Endothelial cell of umbilical vein (primary cell): ENCODE data around the gene DTWD2. TPM values are rescaled to one million over a fixed set of nuclear protein-coding genes. Genes with fewer than 3 reads are reported as not detected.

Experiments used
- BruUV-seq: library from RNA; stranded (reverse); fragments of 400-500 nt; replicated peaks from 2 replicates; lab custom pipeline; 2021; lab: Mats Ljungman, UMichigan
- CTCF ChIA-PET: fragments of 300-600, 350-600 bp; sonication (Branson Sonifier 250); formaldehyde crosslinking; loops from one replicate; lab custom pipeline; 2021; ENCODE audit warnings: antibody characterized with exemption, inconsistent platforms; lab: Charles Lee
- POLR2A ChIA-PET: fragments of 300-600, 350-600 bp; sonication (Branson Sonifier 250); formaldehyde crosslinking; loops from one replicate; lab custom pipeline; 2021; ENCODE audit warnings: antibody characterized with exemption, inconsistent platforms; lab: Charles Lee
- DNase-seq: peaks from one replicate; pipeline ENCODE4 v3.0.0-alpha.2; 2011; ENCODE audit warnings: low read depth, low spot score
- FAIRE-seq: peaks from 2 replicates; lab custom pipeline; 2011; peaks lifted over from hg19 to GRCh38; lab: Jason Lieb, UNC
- H2AFZ ChIP-seq: 2 replicates; pipeline ENCODE4 v1.6.0; 2012; ENCODE audit warnings: low read depth, low read length, control low read depth, inconsistent platforms
- H3K27ac ChIP-seq: 2 replicates; pipeline ENCODE4 v1.5.1; 2011; ENCODE audit warnings: low read depth, mild to moderate bottlenecking, control low read depth, low read length, moderate library complexity; ENCODE audit not compliant: insufficient read depth
- H3K27me3 ChIP-seq, 2 experiments: 2 replicates each; pipeline versions ENCODE4 v1.6.0 to v1.6.1; 2011; ENCODE audit warnings: low read length in 2 of 2, mixed read lengths in 1 of 2; ENCODE audit not compliant: control insufficient read depth in 2 of 2, insufficient read depth in 2 of 2
- H3K36me3 ChIP-seq, 2 experiments: 2 replicates in 1 of 2; 3 replicates in 1 of 2; pipeline ENCODE4 v1.5.1; 2011; ENCODE audit warnings: low read length in 2 of 2, mild to moderate bottlenecking in 1 of 2, moderate library complexity in 1 of 2; ENCODE audit not compliant: control insufficient read depth in 2 of 2, insufficient read depth in 2 of 2; ENCODE audit errors: extremely low read depth in 1 of 2
- H3K4me1 ChIP-seq: 3 replicates; pipeline ENCODE4 v1.5.1; 2011; ENCODE audit warnings: mild to moderate bottlenecking, low read length; ENCODE audit not compliant: control insufficient read depth, insufficient read depth; ENCODE audit errors: extremely low read depth
- H3K4me2 ChIP-seq: 2 replicates; pipeline ENCODE4 v1.6.1; 2011; ENCODE audit warnings: low read length, control low read depth, mixed read lengths; ENCODE audit not compliant: insufficient read depth
- H3K4me3 ChIP-seq, 3 experiments: fragments of 200-600 bp in 1 of 3; sonication (generic), shearing (Covaris generic) in 1 of 3; replicated peaks in 1 of 3; 2 replicates each; pipeline ENCODE4 v1.5.1; 2011 to 2016; ENCODE audit warnings: control low read depth in 3 of 3, low read length in 3 of 3, mild to moderate bottlenecking in 2 of 3, inconsistent platforms in 1 of 3, low read depth in 1 of 3, moderate library complexity in 1 of 3; ENCODE audit not compliant: insufficient read depth in 1 of 3
- H3K79me2 ChIP-seq: 2 replicates; pipeline ENCODE4 v1.6.0; 2012; ENCODE audit warnings: low read length, inconsistent platforms; ENCODE audit not compliant: control insufficient read depth, insufficient read depth
- H3K9ac ChIP-seq: replicated peaks from 2 replicates; pipeline ENCODE3; 2011; ENCODE audit warnings: low read length, control low read depth; ENCODE audit not compliant: insufficient read depth; ENCODE audit errors: extremely low read depth
- H3K9me1 ChIP-seq: replicated peaks from 3 replicates; pipeline ENCODE4 v1.6.0; 2011; ENCODE audit warnings: mild to moderate bottlenecking, low read length; ENCODE audit not compliant: control insufficient read depth, insufficient read depth; ENCODE audit errors: extremely low read depth
- H3K9me3 ChIP-seq: replicated peaks from 2 replicates; pipeline ENCODE4 v1.5.1; 2012; ENCODE audit warnings: low read length, inconsistent platforms; ENCODE audit not compliant: control insufficient read depth, insufficient read depth
- H4K20me1 ChIP-seq: replicated peaks from 2 replicates; pipeline ENCODE3; 2011; ENCODE audit warnings: mild to moderate bottlenecking, low read length; ENCODE audit not compliant: control insufficient read depth, insufficient read depth; ENCODE audit errors: extremely low read depth
- CTCF ChIP-seq, 2 donors: IDR thresholded peaks; 1 replicate in 1 of 2; 2 replicates in 1 of 2; pipeline ENCODE4 v1.5.1; 2011; ENCODE audit warnings: low read length in 2 of 2, mild to moderate bottlenecking in 2 of 2, moderate library complexity in 2 of 2, control low read depth in 1 of 2, inconsistent platforms in 1 of 2, low read depth in 1 of 2; ENCODE audit not compliant: insufficient read depth in 1 of 2; ENCODE audit errors: extremely low read depth in 1 of 2
- EZH2 ChIP-seq: IDR thresholded peaks from 2 replicates; pipeline ENCODE4 v1.6.1; 2012; ENCODE audit warnings: borderline replicate concordance, low read depth, mild to moderate bottlenecking, moderate library complexity, low read length, inconsistent platforms; ENCODE audit not compliant: severe bottlenecking
- FOS ChIP-seq: IDR thresholded peaks from 2 replicates; pipeline ENCODE4 v1.6.1; 2011; ENCODE audit warnings: mild to moderate bottlenecking, low read length, moderate library complexity, borderline replicate concordance; ENCODE audit not compliant: insufficient read depth
- GATA2 ChIP-seq: IDR thresholded peaks from 2 replicates; pipeline ENCODE4 v1.7.0; 2011; ENCODE audit warnings: low read depth, mild to moderate bottlenecking, moderate library complexity, mixed read lengths, low read length; ENCODE audit not compliant: insufficient read length, insufficient read depth
- JUN ChIP-seq: IDR thresholded peaks from 2 replicates; pipeline ENCODE4 v1.6.1; 2011; ENCODE audit warnings: borderline replicate concordance, low read depth; ENCODE audit not compliant: insufficient read length, insufficient read depth
- MAX ChIP-seq: IDR thresholded peaks from 2 replicates; pipeline ENCODE4 v1.6.1; 2011; ENCODE audit not compliant: insufficient read depth, insufficient read length
- MYC ChIP-seq: IDR thresholded peaks from one replicate; pipeline ENCODE4 v1.6.1; 2011; ENCODE audit warnings: mild to moderate bottlenecking, low read depth, low read length
- POLR2A ChIP-seq: IDR thresholded peaks from 2 replicates; pipeline ENCODE4 v1.6.1; 2012; ENCODE audit warnings: low read depth, mild to moderate bottlenecking, control low read depth, low read length
- POLR2AphosphoS5 ChIP-seq: IDR thresholded peaks from 2 replicates; pipeline ENCODE4 v1.6.1; 2012; ENCODE audit warnings: low read depth, mild to moderate bottlenecking, control low read depth, low read length, moderate library complexity; ENCODE audit not compliant: insufficient read depth
- dilution Hi-C: fragments of 300-500 bp; cut with MboI; formaldehyde crosslinking; loops from one replicate; pipeline ENCODE4 v1.15.0; 2019; ENCODE audit warnings: low sequenced_read_pairs; ENCODE audit not compliant: extremely low pct_ligation_motif_present
- intact Hi-C: fragments of 100-400 bp; cut with micrococcal nuclease; formaldehyde crosslinking; loops from one replicate; pipeline ENCODE4 v1.10.0; 2022
- polyA plus RNA-seq, 4 experiments: library from polyadenylated mRNA; depleted of rRNA in 3 of 4; stranded (reverse) in 3 of 4; unstranded in 1 of 4; fragments of >200 nt; gene quantifications; 2 replicates each; pipeline versions ENCODE4 v1.2.1 to v1.2.3, GENCODE V29; 2011 to 2012; ENCODE audit warnings: missing spikeins in 1 of 4
- total RNA-seq: library from RNA; stranded (reverse); gene quantifications from 2 replicates; pipeline ENCODE4 v1.2.3, GENCODE V29; 2021

Gene DTWD2
- total and polyA plus RNA-seq, 2 donors (not counting 3 experiments of a cell fraction or from before 2014, with no cell fraction given): 0.99 to 1.1 TPM

- Histone ChIP-seq H3K4me3 (no peak overlapping the region), H3K27me3 (no peaks in the 10 kb centered on the region), H3K79me2 (no peaks in the 10 kb centered on the region), H3K4me2 (no peak overlapping the region), H3K9me1 (no peaks in the 10 kb centered on the region), H4K20me1 (no peaks in the 10 kb centered on the region), H3K36me3 (no peaks in the 10 kb centered on the region), H3K27ac (no peak overlapping the region), H3K9ac (no peak overlapping the region), H3K9me3 (no peaks in the 10 kb centered on the region), H3K4me1 (no peaks in the 10 kb centered on the region), H2AFZ (no peak overlapping the region)
- DNase-seq: no peak
- ChIA-PET POLR2A (no interaction called here), CTCF (no interaction called here)
- intact Hi-C loops (no loop called here), dilution Hi-C loops (no loop called here)
- no peak for FAIRE-seq
- no TSS peak for BruUV-seq
- no peak for TF ChIP-seq EZH2
- TF ChIP-seq JUN: no peak
- TF ChIP-seq MAX: no peak
- TF ChIP-seq GATA2: no peak
- TF ChIP-seq FOS: no peak
- TF ChIP-seq POLR2AphosphoS5: no peak
- TF ChIP-seq MYC: no peak
- TF ChIP-seq POLR2A: no peak
- no peak for TF ChIP-seq CTCF (IDR thresholded peaks at IDR 0.05; ENCODE audit: extremely low read depth in 1 of 2, insufficient read depth in 1 of 2, low read depth in 1 of 2, low read length in 2 of 2)
These were observed 19.9 kb downstream of the DTWD2 start for GRCh38 chr5:118968406-118968911.
